ENCODE results near the gene STK31.
"Not testable (repeated sequence)": the region's sequence is repeated elsewhere in the genome, so short reads cannot be mapped to it uniquely, and the experiment has no call there.

Gene STK31

GRCh38 chr7:23768022-23768421 lies 58.0 kb downstream of the STK31 start:
- TF ChIP-seq POLR2AphosphoS5 (IDR thresholded peaks at IDR 0.05; ENCODE audit: low read depth, low read length) (no peak), TAF1 (IDR thresholded peaks at IDR 0.05; ENCODE audit: borderline replicate concordance, low read depth, low read length) (no peak)
- DNase-seq (ENCODE audit: insufficient read length) (no peak), FAIRE-seq (no peak)

- not testable (repeated sequence) for FAIRE-seq; DNase-seq (ENCODE audit: insufficient read length)
Observed at GRCh38 chr7:23779185-23779800, 69.3 kb downstream of the STK31 start.

GRCh38 chr7:23783115-23783514 lies 73.1 kb downstream of the STK31 start:
- DNase-seq (ENCODE audit: insufficient read length) (no peak), FAIRE-seq (no peak)
- TF ChIP-seq TAF1 (IDR thresholded peaks at IDR 0.05; ENCODE audit: borderline replicate concordance, low read depth, low read length) (no peak), POLR2AphosphoS5 (IDR thresholded peaks at IDR 0.05; ENCODE audit: low read depth, low read length) (no peak)

- FAIRE-seq: no peak
- no peak for TF ChIP-seq TAF1 (IDR thresholded peaks at IDR 0.05; ENCODE audit: borderline replicate concordance, low read depth, low read length)
- TF ChIP-seq POLR2AphosphoS5 (IDR thresholded peaks at IDR 0.05; ENCODE audit: low read depth, low read length): no peak
- TF ChIP-seq POLR2A (IDR thresholded peaks at IDR 0.05; ENCODE audit: low read depth, low read length): no peak
- no peak for DNase-seq (ENCODE audit: insufficient read length)
Observed at GRCh38 chr7:23787272-23787671, 77.3 kb downstream of the STK31 start.

- TF ChIP-seq POLR2A (IDR thresholded peaks at IDR 0.05; ENCODE audit: low read depth, low read length) (no peak), TAF1 (IDR thresholded peaks at IDR 0.05; ENCODE audit: borderline replicate concordance, low read depth, low read length) (no peak), POLR2AphosphoS5 (IDR thresholded peaks at IDR 0.05; ENCODE audit: low read depth, low read length) (no peak)
- FAIRE-seq: peak; percentile 27
- no peak for DNase-seq (ENCODE audit: insufficient read length)
Observed at GRCh38 chr7:23788843-23789242, 78.8 kb downstream of the STK31 start.

GRCh38 chr7:23791721-23792120 lies 81.7 kb downstream of the STK31 start:
- FAIRE-seq (no peak), DNase-seq (ENCODE audit: insufficient read length) (no peak)
- TF ChIP-seq TAF1 (IDR thresholded peaks at IDR 0.05; ENCODE audit: borderline replicate concordance, low read depth, low read length): no peak
- no peak for TF ChIP-seq POLR2A (IDR thresholded peaks at IDR 0.05; ENCODE audit: low read depth, low read length)
- no peak for TF ChIP-seq POLR2AphosphoS5 (IDR thresholded peaks at IDR 0.05; ENCODE audit: low read depth, low read length)

- TF ChIP-seq POLR2AphosphoS5 (IDR thresholded peaks at IDR 0.05; ENCODE audit: low read depth, low read length) (no peak), POLR2A (IDR thresholded peaks at IDR 0.05; ENCODE audit: low read depth, low read length) (no peak), TAF1 (IDR thresholded peaks at IDR 0.05; ENCODE audit: borderline replicate concordance, low read depth, low read length) (no peak)
- DNase-seq (ENCODE audit: insufficient read length) (no peak), FAIRE-seq (no peak)
Observed at GRCh38 chr7:23802720-23803397, 92.8 kb downstream of the STK31 start.

GRCh38 chr7:23804707-23805106 lies 94.7 kb downstream of the STK31 start:
- TF ChIP-seq TAF1 (IDR thresholded peaks at IDR 0.05; ENCODE audit: borderline replicate concordance, low read depth, low read length) (no peak), POLR2AphosphoS5 (IDR thresholded peaks at IDR 0.05; ENCODE audit: low read depth, low read length) (no peak), POLR2A (IDR thresholded peaks at IDR 0.05; ENCODE audit: low read depth, low read length) (no peak)
- DNase-seq (ENCODE audit: insufficient read length) (no peak), FAIRE-seq (no peak)

- FAIRE-seq: no peak
- no peak for TF ChIP-seq TAF1 (IDR thresholded peaks at IDR 0.05; ENCODE audit: borderline replicate concordance, low read depth, low read length)
- TF ChIP-seq POLR2AphosphoS5 (IDR thresholded peaks at IDR 0.05; ENCODE audit: low read depth, low read length): no peak
- no peak for TF ChIP-seq POLR2A (IDR thresholded peaks at IDR 0.05; ENCODE audit: low read depth, low read length)
- DNase-seq (ENCODE audit: insufficient read length): no peak
Observed at GRCh38 chr7:23808421-23808820, 98.4 kb downstream of the STK31 start.

GRCh38 chr7:23810099-23810498 lies 100.1 kb downstream of the STK31 start:
- FAIRE-seq (no peak), DNase-seq (ENCODE audit: insufficient read length) (no peak)
- no peak for TF ChIP-seq TAF1 (IDR thresholded peaks at IDR 0.05; ENCODE audit: borderline replicate concordance, low read depth, low read length)
- no peak for TF ChIP-seq POLR2A (IDR thresholded peaks at IDR 0.05; ENCODE audit: low read depth, low read length)
- no peak for TF ChIP-seq POLR2AphosphoS5 (IDR thresholded peaks at IDR 0.05; ENCODE audit: low read depth, low read length)

- TF ChIP-seq POLR2A (IDR thresholded peaks at IDR 0.05; ENCODE audit: low read depth, low read length) (no peak), TAF1 (IDR thresholded peaks at IDR 0.05; ENCODE audit: borderline replicate concordance, low read depth, low read length) (no peak), POLR2AphosphoS5 (IDR thresholded peaks at IDR 0.05; ENCODE audit: low read depth, low read length) (no peak)
- no peak for FAIRE-seq
- no peak for DNase-seq (ENCODE audit: insufficient read length)
Observed at GRCh38 chr7:23811540-23811939, 101.5 kb downstream of the STK31 start.

GRCh38 chr7:23828125-23828524 lies 118.1 kb downstream of the STK31 start:
- not testable (repeated sequence) for FAIRE-seq; DNase-seq (ENCODE audit: insufficient read length)

GRCh38 chr7:23832733-23833132 lies 122.7 kb downstream of the STK31 start:
- not testable (repeated sequence) for DNase-seq (ENCODE audit: insufficient read length); FAIRE-seq
